ENCODE results near the gene HELZ.
"Not testable (repeated sequence)": the region's sequence is repeated elsewhere in the genome, so short reads cannot be mapped to it uniquely, and the experiment has no call there.

Gene HELZ

GRCh38 chr17:67245073-67245693 is at the start of gene HELZ:
TSS of gene HELZ (minus strand) at chr17:67245196. CDS start at chr17:67218804, 26,392 bp downstream.
- DNase-seq, result peak; percentile 76 to 88 (median 82)

GRCh38 chr17:67293251-67294203 is 48.5 kb upstream of the HELZ start:
- no peak for DNase-seq

DNA sequence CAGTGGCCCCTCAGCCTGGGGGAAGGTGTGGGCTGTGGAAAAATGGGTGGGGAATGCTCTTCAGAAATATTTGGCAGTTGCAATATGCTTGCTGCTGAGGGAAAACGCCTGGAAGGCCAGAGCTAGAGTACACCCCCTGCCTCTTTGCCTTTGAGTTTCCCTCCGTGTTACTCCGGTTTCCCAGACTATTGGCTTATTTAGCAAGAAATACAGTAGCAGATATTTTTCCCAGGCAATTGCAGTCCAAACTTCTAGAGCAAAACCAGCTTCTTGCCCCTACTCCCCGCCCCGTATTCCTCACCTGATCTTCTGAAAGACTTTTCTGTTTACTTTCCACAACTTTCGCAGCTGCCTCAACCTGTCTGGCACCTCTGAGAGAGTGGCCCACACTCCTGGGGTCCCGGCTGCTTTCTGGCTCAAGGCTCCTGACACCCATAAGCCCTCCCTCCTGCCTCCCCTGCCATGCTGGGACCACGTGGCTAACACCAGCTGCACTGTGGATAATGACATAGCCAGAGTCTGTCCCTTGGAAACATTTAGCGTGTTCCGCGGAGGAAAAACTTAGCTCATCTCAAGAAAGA is 45.8 kb upstream of the HELZ start:
- DNase-seq, result no peak

GRCh38 chr17:67290244-67290643 is 45.2 kb upstream of the HELZ start:
- no peak for DNase-seq

GRCh38 chr17:67289181-67289876 is 44.3 kb upstream of the HELZ start:
- no peak for DNase-seq

DNA sequence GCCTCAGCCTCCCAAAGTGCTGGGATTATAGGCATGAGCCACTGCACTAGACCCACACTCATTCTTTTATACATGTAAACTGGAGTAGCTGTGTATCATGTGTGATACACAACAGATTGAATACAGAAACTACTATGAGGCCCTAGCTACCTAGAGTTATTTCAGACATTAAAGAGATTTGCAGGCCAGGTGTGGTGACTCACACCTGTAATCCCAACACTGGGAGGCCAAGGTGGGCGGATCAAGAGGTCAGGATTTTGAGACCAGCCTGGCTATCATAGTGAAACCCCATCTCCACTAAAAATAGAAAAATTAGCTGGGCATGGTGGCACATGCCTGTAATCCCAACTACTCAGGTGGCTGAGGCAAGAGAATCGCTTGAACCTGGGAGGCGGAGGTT is 41.8 kb upstream of the HELZ start:
- not testable (repeated sequence) for DNase-seq

GRCh38 chr17:67285360-67285759 is 40.4 kb upstream of the HELZ start:
- no peak for DNase-seq

DNA sequence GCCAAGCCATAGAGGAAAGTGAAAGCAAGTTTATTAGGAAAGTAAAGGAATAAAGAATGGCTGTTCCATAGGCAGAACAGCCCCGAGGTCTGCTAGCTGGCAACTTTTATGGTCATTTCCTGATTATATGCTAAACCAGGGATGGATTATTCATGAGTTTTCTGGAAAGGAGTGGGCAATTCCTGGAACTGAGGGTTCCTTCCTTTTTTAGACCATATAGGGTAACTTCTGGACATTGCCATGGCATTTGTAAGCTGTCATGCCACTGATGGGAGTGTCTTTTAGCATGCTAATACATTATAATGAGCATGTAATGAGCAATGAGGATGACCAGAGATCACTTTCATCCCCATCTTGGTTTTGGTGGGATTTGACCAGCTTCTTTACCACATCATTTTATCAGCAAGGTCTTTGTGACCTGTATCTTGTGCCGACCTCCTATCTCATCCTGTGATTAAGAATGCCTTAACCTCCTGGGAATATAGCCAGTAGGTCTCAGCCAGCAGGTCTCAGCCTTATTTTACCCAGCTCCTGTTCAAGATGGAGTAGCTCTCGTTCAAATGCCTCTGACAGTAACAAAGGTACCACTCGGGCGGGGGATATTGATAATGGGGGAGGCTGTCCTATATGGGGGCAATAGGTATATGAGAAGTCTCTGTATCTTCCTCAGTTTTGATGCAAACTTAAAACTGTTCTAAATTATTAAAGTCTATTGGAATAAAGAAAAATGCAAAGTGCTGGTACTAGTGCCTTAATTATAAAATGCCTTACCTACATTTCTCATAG is 38.9 kb upstream of the HELZ start:
- no peak for DNase-seq

DNA sequence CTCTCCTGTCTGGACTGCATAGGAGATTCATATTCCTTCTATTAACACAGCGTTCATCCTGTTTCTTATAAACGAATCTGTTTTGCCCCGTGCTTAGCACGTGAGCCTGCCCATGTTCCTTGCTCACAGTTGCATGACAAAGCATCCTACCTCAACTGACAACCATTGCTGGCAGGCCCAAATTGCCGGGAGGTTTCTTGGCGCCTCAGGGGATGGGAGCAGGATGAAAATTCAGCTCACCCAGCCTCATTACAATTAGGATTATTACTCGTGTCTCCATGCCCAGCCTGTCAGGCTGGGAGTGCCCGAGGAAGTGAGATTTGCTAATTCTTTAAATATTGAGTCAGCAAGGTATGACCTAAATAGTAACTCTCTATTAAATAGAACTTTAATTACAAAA is 36.7 kb upstream of the HELZ start:
- DNase-seq, result no peak

DNA sequence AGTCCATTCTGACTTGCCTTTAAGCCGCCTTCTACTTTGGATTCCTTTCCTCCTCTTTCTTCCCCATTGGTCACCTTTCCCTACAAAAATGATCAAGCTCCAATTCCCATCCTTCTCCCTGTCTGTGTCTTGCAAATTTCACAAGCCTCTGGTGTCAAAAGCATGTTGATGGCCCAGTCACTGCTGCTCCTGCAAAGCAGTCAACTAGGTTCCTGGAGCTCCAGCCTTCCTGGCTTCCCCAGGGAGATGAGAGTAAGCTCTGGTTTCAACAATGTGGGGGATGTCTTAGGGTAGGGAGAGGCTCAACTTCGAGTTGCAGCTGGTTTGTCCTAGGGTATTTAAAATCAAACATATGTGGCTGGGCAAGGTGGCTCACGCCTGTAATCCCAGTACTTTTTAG is 36.1 kb upstream of the HELZ start:
- DNase-seq, result no peak

- no peak for DNase-seq
Measured at GRCh38 chr17:67280279-67280678, 35.3 kb upstream of the HELZ start.

DNA sequence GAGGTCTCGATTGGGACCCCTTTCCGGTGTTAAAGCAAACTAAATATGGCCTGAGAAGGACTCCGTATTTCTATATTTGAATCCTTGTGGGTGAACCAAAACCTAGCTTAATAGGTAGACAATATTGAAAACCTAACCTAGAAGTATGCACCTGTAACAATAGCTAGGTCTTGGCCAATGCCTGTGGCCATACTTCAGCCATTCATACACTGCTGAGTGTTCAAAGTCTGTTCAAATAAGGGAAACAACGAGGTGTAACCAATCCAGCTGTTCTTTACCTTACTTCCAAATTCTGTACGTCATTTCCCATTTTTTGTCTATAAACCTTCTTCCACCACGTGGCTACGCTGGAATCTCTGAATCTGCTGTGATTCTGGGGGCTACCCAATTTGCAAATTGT is 34.1 kb upstream of the HELZ start:
- no peak for DNase-seq

GRCh38 chr17:67278363-67278762 is 33.4 kb upstream of the HELZ start:
- no peak for DNase-seq

- no peak for DNase-seq
Measured at GRCh38 chr17:67276075-67276474, 31.1 kb upstream of the HELZ start.

- DNase-seq, result no peak
Measured at GRCh38 chr17:67274466-67274865, 29.5 kb upstream of the HELZ start.

GRCh38 chr17:67273900-67274299 is 28.9 kb upstream of the HELZ start:
- DNase-seq, result no peak

- no peak for DNase-seq
Measured at GRCh38 chr17:67272312-67273047, 27.5 kb upstream of the HELZ start.

DNA sequence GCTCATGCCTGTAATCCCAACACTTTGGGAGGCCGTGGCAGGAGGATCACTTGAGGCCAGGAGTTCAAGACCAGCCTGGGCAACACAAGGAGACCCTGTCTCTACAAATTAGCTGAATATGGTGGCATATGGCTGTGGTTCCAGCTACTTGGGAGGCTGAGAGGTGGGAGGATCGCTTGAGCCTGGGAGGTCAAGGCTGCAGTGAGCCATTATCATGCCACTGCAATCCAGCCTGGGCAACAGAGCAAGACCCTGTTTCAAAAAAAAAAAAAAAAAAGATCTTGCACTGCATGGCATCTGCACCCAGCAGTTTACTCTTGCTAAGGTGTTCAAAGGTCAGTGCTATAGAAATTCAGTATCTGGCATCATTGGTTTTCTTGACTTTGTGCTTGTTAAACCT is 26.2 kb upstream of the HELZ start:
- not testable (repeated sequence) for DNase-seq

DNA sequence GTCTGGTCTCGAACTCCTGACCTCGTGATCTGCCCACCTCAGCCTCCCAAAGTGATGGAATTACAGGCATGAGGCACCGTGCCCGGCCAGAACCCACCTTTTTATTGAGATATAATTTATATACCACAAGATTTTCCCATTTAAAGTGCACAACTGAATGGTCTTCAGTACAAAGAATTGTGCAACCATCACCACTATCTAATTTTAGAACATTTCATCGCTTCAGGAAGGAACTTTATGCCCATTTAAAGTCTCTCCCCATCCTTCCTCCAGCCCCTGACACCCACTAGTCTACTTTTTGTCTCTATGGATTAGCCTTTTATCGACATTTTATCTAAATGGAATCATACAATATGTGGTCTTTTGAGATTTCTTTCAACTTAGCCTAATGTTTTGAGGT is 25.4 kb upstream of the HELZ start:
- no peak for DNase-seq

- DNase-seq, result no peak
Measured at GRCh38 chr17:67266496-67266895, 21.5 kb upstream of the HELZ start.

GRCh38 chr17:67265436-67266019 is 20.5 kb upstream of the HELZ start:
- no peak for DNase-seq
